Astrocyte (in vitro differentiated cells and primary cell): Measurements from ENCODE around the gene HECTD2. TPM values are rescaled to one million over a fixed set of nuclear protein-coding genes. Genes with fewer than 3 reads are reported as not detected.
A peak's percentile ranks its signal among the peaks of the same experiment; 100 is the strongest.

Experiments used
- DNase-seq: peaks from one replicate; pipeline ENCODE4 v3.0.0-alpha.2; 2010; ENCODE audit warnings: low read depth
- FAIRE-seq: peaks from 2 replicates; lab custom pipeline; 2011; peaks lifted over from hg19 to GRCh38; lab: Jason Lieb, UNC
- H2AFZ ChIP-seq: 2 replicates; pipeline ENCODE4 v1.6.0; 2012; ENCODE audit warnings: low read depth, low read length, inconsistent platforms
- H3K27ac ChIP-seq: 2 replicates; pipeline ENCODE4 v1.5.1; 2011; ENCODE audit warnings: low read depth, low read length, inconsistent platforms
- H3K27me3 ChIP-seq: 2 replicates; pipeline ENCODE4 v1.6.0; 2011; ENCODE audit warnings: low read length, inconsistent platforms; ENCODE audit not compliant: insufficient read depth
- H3K36me3 ChIP-seq: 2 replicates; pipeline ENCODE4 v1.5.1; 2011; ENCODE audit warnings: low read length, inconsistent platforms; ENCODE audit not compliant: insufficient read depth
- H3K4me1 ChIP-seq: 2 replicates; pipeline ENCODE4 v1.5.1; 2011; ENCODE audit warnings: low read length, inconsistent platforms; ENCODE audit not compliant: insufficient read depth
- H3K4me2 ChIP-seq: 2 replicates; pipeline ENCODE4 v1.6.0; 2012; ENCODE audit warnings: low read length, inconsistent platforms
- H3K4me3 ChIP-seq: 2 replicates; pipeline ENCODE4 v1.5.1; 2011; ENCODE audit warnings: low read depth, mild to moderate bottlenecking, low read length, inconsistent platforms; ENCODE audit not compliant: insufficient read depth
- H3K79me2 ChIP-seq: 2 replicates; pipeline ENCODE4 v1.6.0; 2012; ENCODE audit warnings: mild to moderate bottlenecking, low read length, inconsistent platforms; ENCODE audit not compliant: insufficient read depth
- H3K9ac ChIP-seq: 2 replicates; pipeline ENCODE4 v1.6.0; 2012; ENCODE audit warnings: mild to moderate bottlenecking, low read length, inconsistent platforms
- H3K9me3 ChIP-seq: 2 replicates; pipeline ENCODE4 v1.5.1; 2012; ENCODE audit warnings: low read depth, mild to moderate bottlenecking, low read length, inconsistent platforms; ENCODE audit not compliant: insufficient read depth
- H4K20me1 ChIP-seq: 2 replicates; pipeline ENCODE4 v1.6.0; 2012; ENCODE audit warnings: low read length, inconsistent platforms; ENCODE audit not compliant: insufficient read depth
- H3K27ac Mint-ChIP-seq: one replicate; pipeline ENCODE4 v1.8.0; 2021; ENCODE audit warnings: mild to moderate bottlenecking, mixed read lengths; ENCODE audit not compliant: unreplicated experiment
- H3K27me3 Mint-ChIP-seq: one replicate; pipeline ENCODE4 v1.8.0; 2021; ENCODE audit warnings: low read depth, mixed read lengths; ENCODE audit not compliant: unreplicated experiment
- H3K36me3 Mint-ChIP-seq: one replicate; pipeline ENCODE4 v1.8.0; 2021; ENCODE audit warnings: low read depth, mixed read lengths; ENCODE audit not compliant: unreplicated experiment
- H3K4me1 Mint-ChIP-seq: one replicate; pipeline ENCODE4 v1.8.0; 2021; ENCODE audit warnings: low read depth, mixed read lengths; ENCODE audit not compliant: unreplicated experiment
- H3K4me3 Mint-ChIP-seq: one replicate; pipeline ENCODE4 v1.8.0; 2021; ENCODE audit warnings: mild to moderate bottlenecking, moderate library complexity, mixed read lengths; ENCODE audit not compliant: unreplicated experiment
- H3K9me3 Mint-ChIP-seq: one replicate; pipeline ENCODE4 v1.8.0; 2021; ENCODE audit warnings: mild to moderate bottlenecking, mixed read lengths; ENCODE audit not compliant: unreplicated experiment
- CTCF ChIP-seq: IDR thresholded peaks from 2 replicates; pipeline ENCODE4 v1.5.1; 2011; ENCODE audit warnings: low read depth, mild to moderate bottlenecking, inconsistent platforms, low read length, moderate library complexity; ENCODE audit not compliant: insufficient read depth
- EZH2 ChIP-seq: IDR thresholded peaks from 2 replicates; pipeline ENCODE4 v1.6.1; 2012; ENCODE audit warnings: mild to moderate bottlenecking, low read length, inconsistent platforms; ENCODE audit not compliant: insufficient read depth
- total RNA-seq: library from RNA; stranded (reverse); gene quantifications from 2 replicates; pipeline ENCODE4 v1.2.1, GENCODE V29; 2021

The HECTD2 gene
- total RNA-seq, 1 donor from 2014 or later = 11.9 TPM

GRCh38 chr10:91536733-91537132, 126.6 kb downstream of the HECTD2 start:
- TF ChIP-seq CTCF (no peak), EZH2 (no peak)
- Mint-ChIP-seq H3K27me3 (peaks cover 3% of the 10 kb centered on the region), H3K36me3 (no peaks in the 10 kb centered on the region), H3K4me3 (no peak overlapping the region), H3K9me3 (peaks cover 4% of the 10 kb centered on the region), H3K4me1 (no peaks in the 10 kb centered on the region), H3K27ac (no peak overlapping the region)
- no peaks in the 10 kb centered on the region for H3K27me3 ChIP-seq
- H3K27ac ChIP-seq = no peak overlapping the region
- peak; percentile 22 for DNase-seq
- H3K4me3 ChIP-seq = no peak overlapping the region
- H3K9me3 ChIP-seq = no peaks in the 10 kb centered on the region
- H2AFZ ChIP-seq = no peak overlapping the region
- no peaks in the 10 kb centered on the region for H4K20me1 ChIP-seq
- no peak overlapping the region for H3K4me2 ChIP-seq
- no peak overlapping the region for H3K9ac ChIP-seq
- H3K79me2 ChIP-seq = no peaks in the 10 kb centered on the region
- FAIRE-seq = no peak
- no peaks in the 10 kb centered on the region for H3K4me1 ChIP-seq
- no peaks in the 10 kb centered on the region for H3K36me3 ChIP-seq

- Mint-ChIP-seq H3K27me3 (peaks cover 3% of the 10 kb centered on the region), H3K4me3 (no peak overlapping the region), H3K4me1 (no peaks in the 10 kb centered on the region), H3K27ac (no peak overlapping the region), H3K9me3 (peaks cover 4% of the 10 kb centered on the region), H3K36me3 (no peaks in the 10 kb centered on the region)
- no peak for FAIRE-seq
- no peak for TF ChIP-seq EZH2
- no peak for TF ChIP-seq CTCF
- Histone ChIP-seq H3K27me3 (no peaks in the 10 kb centered on the region), H3K9me3 (no peaks in the 10 kb centered on the region), H3K4me3 (no peak overlapping the region), H3K79me2 (no peaks in the 10 kb centered on the region), H3K4me2 (no peak overlapping the region), H3K4me1 (no peaks in the 10 kb centered on the region), H3K36me3 (no peaks in the 10 kb centered on the region), H4K20me1 (no peaks in the 10 kb centered on the region), H3K9ac (no peak overlapping the region), H2AFZ (no peak overlapping the region), H3K27ac (no peak overlapping the region)
- DNase-seq = no peak
Measured at GRCh38 chr10:91537614-91538383, 127.7 kb downstream of the HECTD2 start.

- FAIRE-seq (no peak), DNase-seq (no peak)
- Histone ChIP-seq H3K4me2 (no peak overlapping the region), H3K4me3 (no peak overlapping the region), H3K36me3 (no peaks in the 10 kb centered on the region), H3K9me3 (no peaks in the 10 kb centered on the region), H3K27ac (no peak overlapping the region), H2AFZ (no peak overlapping the region), H3K79me2 (no peaks in the 10 kb centered on the region), H3K27me3 (no peaks in the 10 kb centered on the region), H3K9ac (no peak overlapping the region), H3K4me1 (no peaks in the 10 kb centered on the region), H4K20me1 (no peaks in the 10 kb centered on the region)
- no peak overlapping the region for H3K27ac Mint-ChIP-seq
- peaks cover 3% of the 10 kb centered on the region for H3K27me3 Mint-ChIP-seq
- peaks cover 2% of the 10 kb centered on the region for H3K9me3 Mint-ChIP-seq
- no peaks in the 10 kb centered on the region for H3K36me3 Mint-ChIP-seq
- no peak for TF ChIP-seq CTCF
- no peak for TF ChIP-seq EZH2
- no peaks in the 10 kb centered on the region for H3K4me1 Mint-ChIP-seq
- no peak overlapping the region for H3K4me3 Mint-ChIP-seq
Measured at GRCh38 chr10:91539930-91540329, 129.8 kb downstream of the HECTD2 start.
